ENCODE measurements around the gene PIGM.

PIGM gene

DNA sequence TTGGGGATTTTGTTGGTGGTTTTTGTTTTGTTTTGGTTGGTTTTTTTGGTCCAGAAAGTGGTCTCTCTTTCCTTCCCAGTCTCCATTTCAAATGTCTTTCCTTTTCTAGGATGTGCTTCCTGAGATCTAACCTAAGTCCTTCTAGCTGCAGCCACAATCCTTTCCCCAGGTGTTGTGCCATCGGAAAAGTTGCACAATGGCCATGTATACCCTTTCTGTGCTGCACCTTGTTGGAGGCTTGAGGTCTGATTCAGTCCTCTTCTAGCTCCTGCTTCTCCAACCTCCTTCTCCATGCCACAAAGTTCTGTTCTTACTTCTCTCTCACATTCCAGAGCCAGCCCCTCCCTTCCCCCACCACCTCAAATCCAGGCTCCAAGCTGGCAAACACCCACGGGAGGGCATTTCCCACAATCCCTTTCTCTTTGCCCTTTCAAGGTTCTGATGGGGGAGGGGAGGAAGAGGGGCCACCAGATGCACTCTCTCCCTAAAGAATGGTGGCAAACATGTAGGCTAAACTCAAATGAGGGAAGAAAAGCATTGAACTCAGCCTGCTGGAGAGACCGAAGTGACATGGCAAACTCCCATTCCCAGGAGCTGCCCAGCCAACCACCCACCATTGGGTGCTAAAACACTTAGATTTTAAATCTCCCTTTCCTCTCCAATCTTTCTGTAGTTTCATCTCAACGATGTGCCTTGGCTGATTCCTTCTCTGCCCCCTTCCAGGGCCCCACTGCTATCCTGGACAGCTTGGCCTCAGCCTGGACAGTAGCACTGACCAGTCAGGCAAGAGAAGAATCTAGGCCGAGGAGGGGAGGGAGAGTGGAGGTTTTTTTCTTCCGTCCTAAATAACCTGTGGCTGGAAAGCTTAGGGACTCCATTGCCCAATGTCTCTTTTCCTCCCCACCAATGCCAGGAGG lies 35.3 kb upstream of the PIGM start:
- TF ChIP-seq, protein P1, sequence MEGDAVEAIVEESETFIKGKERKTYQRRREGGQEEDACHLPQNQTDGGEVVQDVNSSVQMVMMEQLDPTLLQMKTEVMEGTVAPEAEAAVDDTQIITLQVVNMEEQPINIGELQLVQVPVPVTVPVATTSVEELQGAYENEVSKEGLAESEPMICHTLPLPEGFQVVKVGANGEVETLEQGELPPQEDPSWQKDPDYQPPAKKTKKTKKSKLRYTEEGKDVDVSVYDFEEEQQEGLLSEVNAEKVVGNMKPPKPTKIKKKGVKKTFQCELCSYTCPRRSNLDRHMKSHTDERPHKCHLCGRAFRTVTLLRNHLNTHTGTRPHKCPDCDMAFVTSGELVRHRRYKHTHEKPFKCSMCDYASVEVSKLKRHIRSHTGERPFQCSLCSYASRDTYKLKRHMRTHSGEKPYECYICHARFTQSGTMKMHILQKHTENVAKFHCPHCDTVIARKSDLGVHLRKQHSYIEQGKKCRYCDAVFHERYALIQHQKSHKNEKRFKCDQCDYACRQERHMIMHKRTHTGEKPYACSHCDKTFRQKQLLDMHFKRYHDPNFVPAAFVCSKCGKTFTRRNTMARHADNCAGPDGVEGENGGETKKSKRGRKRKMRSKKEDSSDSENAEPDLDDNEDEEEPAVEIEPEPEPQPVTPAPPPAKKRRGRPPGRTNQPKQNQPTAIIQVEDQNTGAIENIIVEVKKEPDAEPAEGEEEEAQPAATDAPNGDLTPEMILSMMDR (IDR thresholded peaks at IDR 0.05; ENCODE audit: low read depth, low read length), result no peak
- DNase-seq (ENCODE audit: extremely low read depth, low read depth), result no peak

DNA sequence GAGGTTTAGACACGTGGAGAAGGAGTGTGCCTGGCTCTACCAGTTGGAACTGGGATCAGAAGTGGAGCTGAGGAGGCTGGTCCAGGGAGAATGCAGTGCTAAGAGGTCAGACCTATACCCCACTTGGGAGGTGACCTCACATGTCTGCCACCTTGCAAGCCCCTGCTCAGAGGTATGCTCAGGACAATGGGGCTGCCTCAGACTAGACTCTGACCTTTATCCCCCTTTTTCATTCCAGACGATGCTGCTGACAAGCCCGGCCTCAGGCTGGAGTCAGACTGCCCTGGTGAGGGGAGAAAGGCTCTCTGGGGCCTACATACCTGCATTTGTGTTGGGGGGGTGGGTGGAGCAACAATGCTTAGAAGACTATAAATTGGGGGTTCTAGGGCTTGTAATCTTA lies 33.0 kb upstream of the PIGM start:
- TF ChIP-seq, protein P1 (IDR thresholded peaks at IDR 0.05; ENCODE audit: low read depth, low read length), result no peak
- DNase-seq (ENCODE audit: extremely low read depth, low read depth), result no peak

DNA sequence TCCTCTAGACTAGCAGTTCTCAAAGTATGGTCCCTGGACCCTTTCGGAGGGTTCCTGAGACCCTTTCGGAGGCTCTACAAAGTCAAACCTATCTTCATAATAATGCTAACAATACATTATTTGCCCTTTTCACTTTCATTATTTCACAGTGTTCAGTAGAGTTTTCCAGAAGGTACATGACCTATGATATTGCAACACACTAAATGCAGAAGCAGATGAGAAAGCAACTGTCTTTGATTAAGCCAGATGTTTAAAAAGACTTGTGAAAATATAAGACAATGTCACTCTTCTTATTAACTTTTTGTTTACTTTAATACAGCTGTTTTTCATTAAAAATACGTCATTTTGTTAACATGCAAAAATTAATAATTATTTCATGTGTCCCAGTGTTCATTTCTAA lies 32.4 kb upstream of the PIGM start:
- no peak for DNase-seq (ENCODE audit: extremely low read depth, low read depth)
- TF ChIP-seq, protein P1 (IDR thresholded peaks at IDR 0.05; ENCODE audit: low read depth, low read length), result no peak

DNA sequence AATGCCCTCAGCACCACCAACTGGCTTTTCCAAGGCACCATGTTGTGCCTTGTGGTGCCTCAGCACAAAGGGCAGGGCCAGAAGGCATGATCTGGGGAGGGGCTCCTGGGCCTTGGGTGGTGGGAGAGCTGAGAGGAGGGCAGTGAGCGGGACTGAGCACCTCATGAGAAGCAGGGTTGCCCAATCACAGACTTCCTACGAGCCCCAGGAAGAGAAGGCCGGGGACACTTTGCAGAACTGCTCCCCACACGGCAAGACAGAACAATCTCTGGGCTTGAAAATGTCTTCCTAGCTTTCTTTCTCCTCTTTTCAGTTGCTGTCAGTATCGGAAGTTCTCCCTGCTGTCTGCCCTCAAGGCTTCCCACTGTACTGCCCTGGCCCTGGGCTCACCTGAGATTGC lies 31.4 kb upstream of the PIGM start:
- TF ChIP-seq, protein P1 (IDR thresholded peaks at IDR 0.05; ENCODE audit: low read depth, low read length), result no peak
- no peak for DNase-seq (ENCODE audit: extremely low read depth, low read depth)

DNA sequence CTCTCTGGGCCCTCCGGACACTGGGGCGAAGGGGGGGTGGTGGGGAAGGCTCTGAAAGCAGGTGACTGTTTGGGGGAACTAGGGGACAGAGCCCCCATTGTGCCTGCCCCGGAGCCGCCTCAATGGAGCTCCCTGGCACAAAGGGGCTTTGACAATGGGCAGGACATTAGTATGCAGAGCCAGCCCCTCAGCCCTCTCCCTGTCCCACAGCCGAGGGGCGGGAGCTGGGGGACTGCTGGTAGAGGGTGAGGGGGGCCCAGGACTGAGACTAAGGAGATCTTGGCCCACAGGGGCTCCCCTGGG lies 30.4 kb upstream of the PIGM start:
- TF ChIP-seq, protein P1 (IDR thresholded peaks at IDR 0.05; ENCODE audit: low read depth, low read length), result no peak
- no peak for DNase-seq (ENCODE audit: extremely low read depth, low read depth)

DNA sequence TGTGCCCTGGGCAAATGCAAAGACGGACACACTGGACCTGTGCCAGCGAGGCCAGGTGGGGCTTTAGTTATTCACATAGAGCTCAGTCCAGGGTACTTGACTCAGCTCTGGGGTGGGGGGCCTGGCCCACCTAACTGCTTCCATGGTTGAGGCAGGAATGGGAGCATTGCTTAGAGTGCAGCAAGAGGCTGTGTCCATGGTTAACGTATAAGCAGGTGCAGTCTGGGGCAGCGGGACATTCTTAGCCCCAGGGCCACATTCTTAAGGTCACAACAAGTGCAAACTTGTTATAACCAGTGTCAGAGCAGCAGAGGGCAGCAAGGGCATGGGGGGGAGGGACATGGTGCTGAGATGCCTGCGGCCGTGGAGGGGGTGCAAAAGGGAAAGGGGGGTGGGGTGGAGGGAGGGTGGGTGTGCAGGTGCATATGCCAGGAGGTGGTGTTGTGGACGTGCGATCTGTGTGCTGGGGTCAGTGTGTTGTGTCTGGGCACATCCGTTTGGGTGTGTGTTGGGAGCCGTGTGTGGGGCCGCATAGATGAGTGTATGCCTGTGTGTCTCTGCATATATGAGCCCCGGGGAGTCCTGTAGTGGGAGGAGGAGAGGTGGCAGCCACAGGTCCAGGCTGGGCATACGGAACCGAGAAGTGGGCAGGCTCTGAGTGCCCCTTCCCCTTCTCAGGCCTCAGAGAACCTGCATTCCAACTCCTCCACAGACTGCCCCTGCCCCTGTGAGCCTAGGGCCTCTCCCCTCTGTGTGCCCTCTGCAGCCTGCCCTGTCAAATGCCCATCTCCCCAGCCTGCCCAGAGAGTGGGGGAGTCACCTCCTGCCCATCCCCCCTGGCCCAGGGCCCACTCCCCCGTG lies 29.8 kb upstream of the PIGM start:
- no peak for DNase-seq (ENCODE audit: extremely low read depth, low read depth)
- TF ChIP-seq, protein P1 (IDR thresholded peaks at IDR 0.05; ENCODE audit: low read depth, low read length), result no peak

DNA sequence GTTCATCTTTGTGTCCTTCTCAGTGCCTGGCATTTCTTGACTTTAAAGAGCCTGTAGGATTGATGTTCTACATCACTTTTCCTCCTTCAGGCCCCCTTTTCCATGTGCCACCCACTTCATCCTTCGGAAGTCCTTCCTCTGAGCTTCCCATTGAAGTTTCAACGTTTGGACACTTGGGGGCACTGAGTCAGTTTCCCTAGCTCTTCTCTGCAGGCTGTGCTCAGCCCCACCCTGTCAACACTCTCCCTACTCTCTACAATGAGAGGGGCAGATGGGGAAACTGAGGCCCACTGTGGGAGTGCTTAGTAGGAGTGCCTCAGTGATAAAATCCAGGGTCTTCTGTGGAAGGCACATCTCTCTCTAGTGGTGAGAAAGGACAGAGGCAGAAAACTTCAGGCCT lies 26.3 kb upstream of the PIGM start:
- TF ChIP-seq, protein P1 (IDR thresholded peaks at IDR 0.05; ENCODE audit: low read depth, low read length), result peak; percentile 15
- no peak for DNase-seq (ENCODE audit: extremely low read depth, low read depth)
